GM19455 (cell line): ENCODE results near the gene DNAAF3.
"Not testable (repeated sequence)": the region's sequence is repeated elsewhere in the genome, so short reads cannot be mapped to it uniquely, and the experiment has no call there.

Experiments used
- ATAC-seq: cut with Tn5 transposase; IDR thresholded peaks from one replicate; pipeline ENCODE4 v1.9.1; 2021; ENCODE audit not compliant: unreplicated experiment

DNAAF3 gene

DNA sequence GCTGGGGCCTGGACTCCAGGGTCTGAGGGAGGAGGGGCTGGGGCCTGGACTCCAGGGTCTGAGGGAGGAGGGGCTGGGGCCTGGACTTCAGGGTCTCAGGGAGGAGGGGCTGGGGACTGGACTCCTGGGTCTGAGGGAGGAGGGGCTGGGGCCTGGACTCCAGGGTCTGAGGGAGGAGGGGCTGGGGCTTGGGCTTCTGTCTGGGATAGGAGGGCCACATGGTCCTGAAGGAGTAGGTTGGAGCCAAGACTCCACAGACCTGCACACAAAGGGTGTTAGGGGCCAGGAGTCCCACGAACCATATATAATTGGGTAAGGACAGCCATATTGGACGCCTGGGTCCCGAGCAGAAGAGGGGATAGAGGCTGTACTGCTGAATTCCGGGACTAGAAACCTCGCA lies 10.6 kb downstream of the DNAAF3 start:
- not testable (repeated sequence) for ATAC-seq

DNA sequence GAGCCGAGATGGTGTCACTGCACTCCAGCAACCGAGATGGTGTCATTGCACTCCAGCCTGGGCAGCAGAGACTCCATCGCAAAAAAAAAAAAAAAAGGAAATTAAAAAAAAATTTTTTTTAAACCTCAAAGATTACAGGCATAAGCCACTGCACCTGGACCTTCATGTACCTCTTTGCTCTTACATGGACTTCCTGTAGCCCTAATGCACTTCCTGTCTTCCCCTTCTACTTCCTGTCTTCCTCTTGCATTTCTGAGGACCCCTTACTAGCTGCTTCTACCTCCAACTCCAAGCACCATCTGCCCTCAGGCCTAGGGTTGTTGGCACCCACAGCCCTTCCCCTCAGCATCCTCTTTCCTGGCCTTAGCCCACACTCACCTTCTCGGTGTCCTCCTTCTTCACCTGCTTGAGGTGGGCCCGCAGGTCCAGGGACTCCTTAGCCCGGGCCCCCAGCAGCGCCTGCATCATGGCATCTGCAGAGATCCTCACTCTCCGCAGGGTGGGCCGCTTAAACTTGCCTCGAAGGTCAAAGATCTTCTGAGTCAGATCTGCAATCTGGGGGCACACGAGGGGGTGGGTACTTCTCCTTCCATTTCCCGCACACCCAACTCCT lies 12.7 kb downstream of the DNAAF3 start:
- ATAC-seq: no peak

DNA sequence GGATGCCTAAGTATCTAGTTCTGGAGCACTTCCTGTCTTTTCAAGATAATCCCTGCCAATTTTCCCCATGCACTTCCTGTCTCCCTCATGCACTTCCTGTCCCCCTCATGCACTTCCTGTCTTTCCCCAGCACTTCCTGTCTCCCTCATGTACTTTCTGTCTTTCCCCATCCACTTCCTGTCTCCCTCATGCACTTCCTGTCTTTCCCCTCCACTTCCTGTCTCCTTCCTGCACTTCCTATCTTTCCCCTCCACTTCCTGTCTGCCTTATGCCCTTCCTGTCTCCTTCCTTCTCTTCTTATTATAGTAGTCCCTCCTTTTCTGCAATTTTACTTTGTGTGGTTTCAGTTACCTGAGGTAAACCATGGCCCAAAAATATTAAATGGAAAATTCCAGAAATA lies 14.4 kb downstream of the DNAAF3 start:
- ATAC-seq: no peak

- ATAC-seq: no peak
Observed at GRCh38 chr19:55149078-55150003, 17.1 kb downstream of the DNAAF3 start, which contains the start of gene TNNT1. Gene TNNT1, minus strand, starts transcription at chr19:55149206. Its CDS starts 2,049 bp downstream, at chr19:55147157.

GRCh38 chr19:55147545-55148251 lies 18.7 kb downstream of the DNAAF3 start:
- no peak for ATAC-seq

GRCh38 chr19:55146705-55147273 lies 19.6 kb downstream of the DNAAF3 start:
- no peak for ATAC-seq

DNA sequence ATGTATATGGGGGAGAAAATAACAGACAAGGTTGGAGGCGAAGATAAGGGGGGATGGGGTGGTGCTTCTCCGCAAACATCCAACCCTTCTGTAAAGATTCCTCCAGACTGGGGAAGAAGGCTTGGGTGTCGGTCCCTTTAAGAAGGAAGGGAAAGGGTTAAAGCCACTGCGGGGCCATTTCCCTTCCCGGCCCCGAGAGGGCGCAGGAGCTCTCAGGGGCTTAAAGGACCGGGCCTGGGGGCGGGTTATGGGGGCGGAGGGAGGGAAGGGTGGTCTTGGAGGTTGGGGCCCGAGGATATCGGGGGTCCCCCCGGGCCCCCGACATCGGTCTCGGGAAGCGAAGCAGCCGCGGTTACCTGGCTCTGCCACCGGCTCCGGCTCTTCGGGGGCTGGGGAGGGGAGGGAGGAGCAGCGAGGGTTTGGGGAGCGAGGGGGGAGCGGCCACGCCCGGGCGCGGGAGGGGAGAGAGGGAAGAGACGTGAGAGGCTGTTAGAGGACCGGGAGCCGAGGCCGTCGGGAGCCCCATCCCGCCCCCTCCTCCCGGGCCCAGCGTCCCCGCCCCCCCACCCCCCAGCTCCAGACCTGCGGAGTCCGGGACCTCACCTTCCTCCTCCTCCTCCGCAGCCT lies 20.2 kb downstream of the DNAAF3 start:
- no peak for ATAC-seq

- no peak for ATAC-seq
Observed at GRCh38 chr19:55145232-55145631, 21.2 kb downstream of the DNAAF3 start.

- ATAC-seq: no peak
Observed at GRCh38 chr19:55141696-55142095, 24.7 kb downstream of the DNAAF3 start.

- no peak for ATAC-seq
Observed at GRCh38 chr19:55137915-55138314, 28.5 kb downstream of the DNAAF3 start.

DNA sequence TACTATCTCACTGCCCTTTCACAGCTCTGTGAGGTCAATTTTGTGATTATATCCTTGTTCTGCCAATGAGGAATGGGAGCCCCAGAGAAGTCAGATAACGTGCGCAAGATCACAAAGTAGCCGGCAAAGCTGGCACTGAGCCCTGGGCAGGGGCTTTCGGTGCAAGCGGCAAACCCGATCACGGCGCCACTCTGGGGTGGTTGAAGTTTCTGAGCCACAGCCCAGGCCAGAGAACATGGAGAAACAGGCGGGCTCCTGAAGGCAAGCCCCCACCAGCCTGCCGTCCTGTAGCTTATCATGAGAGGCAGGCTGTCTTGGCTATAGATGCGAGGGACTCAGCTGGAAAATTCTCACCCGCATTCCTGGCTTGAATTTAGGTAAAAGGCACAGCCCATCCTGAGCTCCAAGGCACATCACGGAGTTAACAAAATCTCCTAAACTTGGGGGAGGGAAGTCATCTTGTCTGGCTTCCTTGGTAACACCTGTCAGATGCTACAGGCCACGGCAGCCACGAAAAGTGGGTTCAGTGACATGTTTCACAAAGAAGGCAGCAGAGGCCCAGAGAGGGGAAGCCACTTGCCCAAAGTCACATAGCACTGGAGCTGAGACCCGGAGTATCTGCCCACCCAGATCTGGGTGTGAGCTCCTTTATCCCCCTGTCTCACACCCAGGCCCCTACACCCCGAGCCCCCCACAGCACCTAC lies 29.9 kb downstream of the DNAAF3 start:
- ATAC-seq: no peak

DNA sequence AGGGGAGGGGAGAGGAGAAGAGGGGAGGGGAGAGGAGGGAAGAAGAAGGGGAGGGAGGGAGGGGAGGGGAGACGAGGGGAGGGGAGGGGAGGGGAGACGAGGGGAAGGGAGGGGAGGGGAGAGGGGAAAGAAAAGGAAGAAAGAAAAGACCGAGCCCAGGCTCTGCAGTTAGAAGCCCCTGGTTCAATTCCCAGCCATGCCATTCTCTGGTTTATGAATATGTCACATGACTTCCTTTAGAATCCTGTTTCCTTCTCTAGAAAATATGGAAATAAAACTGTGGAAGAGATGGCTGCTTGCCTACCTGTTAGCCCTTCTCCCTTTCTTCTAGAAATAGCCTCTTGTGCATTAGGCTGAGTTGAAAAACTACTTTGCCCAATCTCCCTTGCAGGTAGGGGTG lies 31.7 kb downstream of the DNAAF3 start:
- no peak for ATAC-seq

- ATAC-seq: no peak
Observed at GRCh38 chr19:55133639-55134444, 32.6 kb downstream of the DNAAF3 start.

- ATAC-seq: no peak
Observed at GRCh38 chr19:55132453-55133129, 33.8 kb downstream of the DNAAF3 start.

DNA sequence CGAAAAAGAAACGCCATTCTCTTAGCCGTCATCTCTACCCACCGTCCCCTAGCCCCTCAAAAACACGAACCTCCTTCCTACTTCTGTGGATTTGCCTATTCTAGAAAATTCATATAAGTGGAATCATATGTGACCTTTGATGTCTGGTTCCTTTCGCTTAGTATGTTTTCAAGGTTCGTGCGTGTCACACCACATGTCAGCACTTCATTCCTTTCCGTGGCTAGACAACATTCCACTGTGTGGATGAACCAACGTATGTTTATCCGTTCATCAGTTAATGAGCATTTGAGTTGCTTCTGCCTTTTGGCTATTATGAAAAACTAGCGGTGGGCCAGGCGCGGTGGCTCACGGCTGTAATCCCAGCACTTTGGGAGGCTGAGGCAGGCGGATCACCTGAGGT lies 35.0 kb downstream of the DNAAF3 start:
- no peak for ATAC-seq

DNA sequence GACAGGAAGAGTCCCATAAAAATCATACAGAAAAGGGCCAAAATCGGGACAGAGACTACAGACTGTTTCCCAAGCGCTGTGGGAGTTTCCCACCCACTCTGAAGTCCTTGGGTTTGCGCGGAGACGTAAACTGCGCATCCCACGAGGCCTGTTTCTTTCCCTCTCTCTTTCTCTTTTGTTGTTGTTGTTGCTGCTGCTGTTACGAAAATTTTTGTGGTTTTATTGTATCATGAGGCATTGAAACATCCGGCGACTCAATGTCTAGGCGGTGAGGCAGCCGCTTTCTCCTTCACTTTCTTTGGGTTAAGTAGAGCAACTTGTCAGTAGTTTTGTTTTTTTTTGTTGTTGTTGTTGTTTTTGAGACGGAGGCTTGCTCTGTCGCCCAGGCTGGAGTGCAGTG lies 47.4 kb downstream of the DNAAF3 start:
- ATAC-seq: no peak

DNA sequence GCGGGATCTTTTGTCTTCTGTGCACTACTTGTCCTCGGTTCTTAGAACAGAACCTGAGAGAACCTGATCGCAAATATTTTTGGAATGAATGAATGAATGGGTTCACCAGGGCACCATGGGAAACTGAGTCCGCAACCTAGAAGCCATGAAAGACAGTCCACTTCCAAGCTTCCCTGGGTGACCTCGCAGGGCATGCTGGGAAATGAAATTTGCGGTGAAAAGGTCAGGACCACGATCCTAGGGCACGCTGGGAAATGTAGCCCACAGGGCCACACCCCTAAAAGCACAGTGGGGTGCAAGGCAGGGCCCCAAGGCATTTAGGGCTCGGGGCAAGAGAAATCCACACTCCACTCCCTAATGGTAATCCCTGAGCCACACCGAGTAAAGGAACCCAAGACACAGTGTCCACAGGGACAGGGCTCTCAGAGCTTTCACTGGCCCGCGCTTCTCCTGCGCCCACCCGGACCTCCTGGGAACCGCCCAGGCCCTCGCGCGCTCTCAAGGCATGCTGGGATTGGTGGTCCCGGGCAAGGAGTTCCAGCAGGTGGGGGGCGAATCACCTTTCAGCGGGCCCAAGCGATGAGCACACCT lies 47.9 kb downstream of the DNAAF3 start:
- no peak for ATAC-seq

DNA sequence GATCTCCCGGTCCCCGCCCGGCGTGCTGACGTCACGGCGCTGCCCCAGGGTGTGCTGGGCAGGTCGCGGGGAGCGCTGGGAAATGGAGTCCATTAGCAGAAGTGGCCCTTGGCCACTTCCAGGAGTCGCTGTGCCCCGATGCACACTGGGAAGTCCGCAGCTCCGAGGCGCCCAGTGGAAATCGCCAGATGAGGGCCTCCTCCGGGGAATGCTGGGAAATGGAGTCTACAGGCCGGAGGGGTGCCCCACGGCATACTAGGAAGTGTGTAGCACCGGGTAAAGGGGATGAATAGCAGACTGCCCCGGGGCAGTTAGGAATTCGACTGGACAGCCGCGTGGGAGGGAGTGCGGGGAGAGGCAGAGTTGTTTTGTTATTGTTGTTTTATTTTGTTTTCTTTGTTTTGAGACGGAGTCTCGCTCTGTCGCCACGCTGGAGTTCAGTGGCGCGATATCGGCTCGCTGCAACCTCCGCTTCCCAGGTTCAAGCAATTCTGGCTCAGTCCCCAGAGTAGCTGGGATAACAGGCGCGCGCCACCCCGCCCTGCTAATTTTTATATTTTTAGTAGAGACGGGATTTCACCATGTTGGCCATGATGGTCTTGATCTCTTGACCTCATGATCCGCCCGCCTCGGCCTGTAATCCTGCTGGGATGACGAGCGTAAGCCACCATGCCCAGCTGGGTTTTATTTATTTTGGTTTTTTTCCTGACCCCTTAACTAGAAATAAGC lies 48.6 kb downstream of the DNAAF3 start:
- peak; percentile 84 for ATAC-seq
